Adrenal gland (tissue), 12 donors: ENCODE data around the gene PGBD5. TPM values are rescaled to one million over a fixed set of nuclear protein-coding genes. Genes with fewer than 3 reads are reported as not detected.

ENCODE experiments used
- DNase-seq, 7 donors: peaks; one replicate each; pipeline ENCODE4 v3.0.0-alpha.2; 2019 to 2020
- H3K27ac ChIP-seq, 5 donors: fragments of 200-600 bp; sonication (generic) in 4 of 5; 1 replicate in 3 of 5; 2 replicates in 2 of 5; pipeline versions ENCODE4 v1.5.1 to v1.8.0; 2016 to 2020; ENCODE audit warnings: mild to moderate bottlenecking in 1 of 5
- H3K27me3 ChIP-seq: fragments of 200-600 bp; 2 replicates; pipeline ENCODE4 v1.8.0; 2021
- H3K36me3 ChIP-seq, 2 donors: fragments of 200-600 bp; replicated peaks in 1 of 2; 1 replicate in 1 of 2; 2 replicates in 1 of 2; pipeline versions ENCODE4 v1.5.1 to v1.8.0; 2018 to 2022
- H3K4me1 ChIP-seq, 2 donors: fragments of 200-600 bp; replicated peaks in 1 of 2; 1 replicate in 1 of 2; 2 replicates in 1 of 2; pipeline versions ENCODE4 v1.5.1 to v1.8.0; 2018 to 2021
- H3K4me3 ChIP-seq, 4 donors: fragments of 200-600 bp; sonication (generic) in 3 of 4; one replicate each; pipeline ENCODE4 v1.5.1; 2016 to 2018
- H3K9me3 ChIP-seq, 3 donors: fragments of 200-600 bp; sonication (generic) in 1 of 3; replicated peaks in 1 of 3; 1 replicate in 2 of 3; 2 replicates in 1 of 3; pipeline versions ENCODE4 v1.5.1 to v1.8.0; 2016 to 2021
- CTCF ChIP-seq, 6 experiments: fragments of 450-650 bp in 4 of 6; fragments of 200-600 bp in 2 of 6; sonication (generic) in 1 of 6; IDR thresholded peaks; 1 replicate in 5 of 6; 2 replicates in 1 of 6; pipeline versions ENCODE4 v1.5.1 to v1.8.0; 2016 to 2021; ENCODE audit warnings: antibody characterized with exemption in 6 of 6, mild to moderate bottlenecking in 2 of 6, moderate library complexity in 1 of 6
- POLR2A ChIP-seq, 2 donors: fragments of 450-650 bp; IDR thresholded peaks; one replicate each; pipeline ENCODE4 v1.6.1; 2017; ENCODE audit warnings: antibody characterized with exemption in 2 of 2, mild to moderate bottlenecking in 2 of 2, moderate library complexity in 1 of 2
- WGBS, 4 donors: extraction: QIAGEN DNeasy Blood & Tissue Kit in 2 of 4; methylation state at CpG; one replicate each; pipeline versions ENCODE4 v1.1.5 to v1.1.7; 2013 to 2017; 5-methylcytosine and 5-hydroxymethylcytosine counted together
- intact Hi-C, 2 donors: fragments of 100-400 bp; cut with DNase I; formaldehyde crosslinking; loops; one replicate each; pipeline versions ENCODE4 v1.14.1 to v1.15.0; 2022 to 2023
- polyA plus RNA-seq, 3 donors: library from polyadenylated mRNA; stranded (reverse); fragments of 200-250 nt in 2 of 3; fragments of 350-450 nt in 1 of 3; fragmentation: Illumina TruSeq in 1 of 3; extraction: RNeasy Lipid Tissue Mini Kit (QIAGEN cat#74804) in 1 of 3; gene quantifications; one replicate each; pipeline ENCODE4 v1.2.3, GENCODE V29; 2013 to 2014
- total RNA-seq, 9 donors: library from RNA; depleted of rRNA in 4 of 9; stranded (reverse); fragments of >200 nt in 4 of 9; fragments of 120-200 nt in 1 of 9; fragmentation: NEBNext Ultra II Directional in 1 of 9; extraction: Animal tissue kit (Norgen Biotek cat#: 25700) in 1 of 9; gene quantifications; one replicate each; pipeline versions ENCODE4 v1.1.0 to v1.2.4, GENCODE V29; 2013 to 2023
- donor health status: healthy with polysubstance abuse.
- donor health status: Bipolar disorder and iron deficiency.
- donor health status: DM: yes; HTN: yes; CAD: no.
- donor health status: DM: no; HTN: no; CAD: no.
- donor health status: DM: no; HTN: no; CAD: no.
- donor health status: DM: yes; HTN: yes; CAD: no.

The PGBD5 gene
- total and polyA plus RNA-seq, 12 donors = 1.5 to 27.9 (median 9.9) TPM

- no peak for TF ChIP-seq CTCF (IDR thresholded peaks at IDR 0.05)
- TF ChIP-seq POLR2A (IDR thresholded peaks at IDR 0.05) = no peak
- H3K9me3 ChIP-seq = no peaks in the 10 kb centered on the region
- peak in 5 of 7 donors; percentile 27 to 61 (median 55) for DNase-seq
- WGBS, 4 donors = 22 to 57% (median 43%) methylated on average over 3 to 5 of the region's 5 CpGs
- peak overlapping the region in 2 of 5 donors; percentile 34 to 35 for H3K27ac ChIP-seq
- H3K27me3 ChIP-seq = no peaks in the 10 kb centered on the region
- H3K4me3 ChIP-seq = no peak overlapping the region
- no peaks in the 10 kb centered on the region for H3K36me3 ChIP-seq
- peaks cover 20 to 38% of the 10 kb centered on the region in 2 donors for H3K4me1 ChIP-seq
- intact Hi-C loops = no loop called here
Observed at GRCh38 chr1:230337266-230337665, 88.9 kb downstream of the PGBD5 start.

GRCh38 chr1:230335861-230336522 lies 90.1 kb downstream of the PGBD5 start:
- no peaks in the 10 kb centered on the region for H3K36me3 ChIP-seq
- 68 to 75% (median 73%) methylated on average over 11 to 12 of the region's 12 CpGs for WGBS, 4 donors
- no peaks in the 10 kb centered on the region for H3K9me3 ChIP-seq
- TF ChIP-seq POLR2A (IDR thresholded peaks at IDR 0.05) = no peak
- TF ChIP-seq CTCF (IDR thresholded peaks at IDR 0.05) = no peak
- peak overlapping the region in 1 of 5 donors; percentile 11 for H3K27ac ChIP-seq
- DNase-seq = peak in 1 of 7 donors; percentile 31
- no peak overlapping the region for H3K4me3 ChIP-seq
- peaks cover 7 to 25% of the 10 kb centered on the region in 2 donors for H3K4me1 ChIP-seq
- no peaks in the 10 kb centered on the region for H3K27me3 ChIP-seq
- intact Hi-C loops = no loop called here

GRCh38 chr1:230334447-230334837 lies 91.7 kb downstream of the PGBD5 start:
- TF ChIP-seq CTCF (IDR thresholded peaks at IDR 0.05) (no peak), POLR2A (IDR thresholded peaks at IDR 0.05) (no peak)
- Histone ChIP-seq H3K4me1 (peaks cover 0 to 15% of the 10 kb centered on the region in 2 donors), H3K9me3 (no peaks in the 10 kb centered on the region), H3K27me3 (no peaks in the 10 kb centered on the region), H3K4me3 (no peak overlapping the region), H3K36me3 (no peaks in the 10 kb centered on the region), H3K27ac (no peak overlapping the region)
- 39 to 67% (median 55%) methylated on average over 3 of the region's 3 CpGs for WGBS, 4 donors
- intact Hi-C loops = no loop called here
- DNase-seq = no peak

- intact Hi-C loops = no loop called here
- H3K4me1 ChIP-seq = peaks cover 0 to 15% of the 10 kb centered on the region in 2 donors
- H3K27ac ChIP-seq = no peak overlapping the region
- WGBS, 4 donors = 91 to 96% (median 95%) methylated on average over 20 of the region's 20 CpGs
- no peak overlapping the region for H3K4me3 ChIP-seq
- DNase-seq = no peak
- no peaks in the 10 kb centered on the region for H3K27me3 ChIP-seq
- TF ChIP-seq POLR2A (IDR thresholded peaks at IDR 0.05) (no peak), CTCF (IDR thresholded peaks at IDR 0.05) (no peak)
- no peaks in the 10 kb centered on the region for H3K9me3 ChIP-seq
- H3K36me3 ChIP-seq = no peaks in the 10 kb centered on the region
Observed at GRCh38 chr1:230333590-230334446, 92.3 kb downstream of the PGBD5 start.
